ENCODE data around the gene SH3BP5L. TPM values are rescaled to one million over a fixed set of nuclear protein-coding genes. Genes with fewer than 3 reads are reported as not detected.

Gene SH3BP5L
- total and polyA plus RNA-seq, 2 of the 13 experiments (the other 11 are each of a cell fraction or from before 2014, with no cell fraction given) = 10.3 to 14.9 TPM

DNA sequence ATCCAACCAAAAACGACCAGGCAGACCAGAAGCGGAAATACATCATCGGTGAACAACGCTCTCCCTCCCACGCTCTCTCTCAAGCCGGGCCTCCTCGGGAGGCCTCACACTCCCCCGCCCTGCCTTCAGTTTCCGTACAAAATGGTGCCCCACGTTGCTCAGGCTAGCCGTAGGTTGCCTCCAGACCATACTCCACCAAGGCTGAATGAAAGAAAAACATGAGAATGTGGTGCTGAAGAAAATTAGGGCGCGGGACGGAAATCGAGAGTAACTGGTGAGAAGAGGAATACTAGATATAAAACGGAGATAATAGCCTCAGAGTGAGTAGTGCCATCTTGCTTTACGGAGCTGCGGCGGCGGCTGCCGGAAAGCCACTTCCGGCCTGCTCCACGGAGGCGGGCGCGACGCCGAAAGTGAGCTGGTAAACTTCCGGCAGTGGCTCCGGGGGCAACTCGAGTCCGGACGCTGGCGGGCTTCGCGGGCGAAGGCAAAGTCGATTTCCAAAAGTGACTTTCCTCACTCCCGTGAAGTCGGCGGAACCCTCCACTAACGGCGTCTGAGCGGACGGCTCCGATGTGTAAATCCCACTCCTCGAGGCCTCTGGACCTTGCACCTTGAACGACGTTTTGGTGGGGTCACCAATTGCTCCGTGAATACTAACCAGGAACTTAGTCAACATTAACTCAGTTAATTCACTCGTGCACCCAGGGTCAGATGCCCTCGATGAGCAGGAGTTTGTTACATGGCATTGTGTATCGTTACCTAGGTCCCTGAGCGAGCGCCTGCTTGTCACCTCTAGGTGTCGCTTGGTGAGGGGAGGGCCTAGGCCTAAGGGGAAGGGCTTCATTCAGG, at the start of gene SH3BP5L (continued):
- TF ChIP-seq, protein P1, sequence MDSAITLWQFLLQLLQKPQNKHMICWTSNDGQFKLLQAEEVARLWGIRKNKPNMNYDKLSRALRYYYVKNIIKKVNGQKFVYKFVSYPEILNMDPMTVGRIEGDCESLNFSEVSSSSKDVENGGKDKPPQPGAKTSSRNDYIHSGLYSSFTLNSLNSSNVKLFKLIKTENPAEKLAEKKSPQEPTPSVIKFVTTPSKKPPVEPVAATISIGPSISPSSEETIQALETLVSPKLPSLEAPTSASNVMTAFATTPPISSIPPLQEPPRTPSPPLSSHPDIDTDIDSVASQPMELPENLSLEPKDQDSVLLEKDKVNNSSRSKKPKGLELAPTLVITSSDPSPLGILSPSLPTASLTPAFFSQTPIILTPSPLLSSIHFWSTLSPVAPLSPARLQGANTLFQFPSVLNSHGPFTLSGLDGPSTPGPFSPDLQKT (CRISPR knock-in tag; IDR thresholded peaks at IDR 0.05; ENCODE audit: borderline replicate concordance) = no peak
- TF ChIP-seq RFXAP (CRISPR knock-in tag; IDR thresholded peaks at IDR 0.05; ENCODE audit: borderline replicate concordance) (no peak; the same call in none of the 2 replicates), ZNF557 (CRISPR knock-in tag; IDR thresholded peaks at IDR 0.05) (no peak), POLR2A (IDR thresholded peaks at IDR 0.05; ENCODE audit: insufficient read depth in 1 of 2, low read depth in 2 of 2, low read length in 2 of 2) (peak; percentile 79 to 90), NKX3-1 (CRISPR knock-in tag; IDR thresholded peaks at IDR 0.05) (peak; percentile 83), HDAC2 (CRISPR knock-in tag; IDR thresholded peaks at IDR 0.05) (peak; percentile 61; the same call in 1 of the 2 replicates), FOXC1 (CRISPR knock-in tag; IDR thresholded peaks at IDR 0.05; ENCODE audit: borderline replicate concordance) (peak; percentile 54; the same call in 1 of the 2 replicates), ONECUT2 (CRISPR knock-in tag; IDR thresholded peaks at IDR 0.05) (0 out of 2 replicates have a peak, but pooled peaks have one; percentile 17), GABPA (IDR thresholded peaks at IDR 0.05; ENCODE audit: low read depth, low read length) (peak; percentile 78), GABPA (CRISPR knock-in tag; IDR thresholded peaks at IDR 0.05; ENCODE audit: low read depth) (peak; percentile 95), TAF1 (CRISPR knock-in tag; IDR thresholded peaks at IDR 0.05) (peak; percentile 66; the same call in 1 of the 2 replicates), ZNF569 (CRISPR knock-in tag; IDR thresholded peaks at IDR 0.05; ENCODE audit: borderline replicate concordance) (peak; percentile 84; the same call in 1 of the 2 replicates), ZNF747 (CRISPR knock-in tag; IDR thresholded peaks at IDR 0.05; ENCODE audit: borderline replicate concordance) (no peak)
- TF ChIP-seq, protein P2, sequence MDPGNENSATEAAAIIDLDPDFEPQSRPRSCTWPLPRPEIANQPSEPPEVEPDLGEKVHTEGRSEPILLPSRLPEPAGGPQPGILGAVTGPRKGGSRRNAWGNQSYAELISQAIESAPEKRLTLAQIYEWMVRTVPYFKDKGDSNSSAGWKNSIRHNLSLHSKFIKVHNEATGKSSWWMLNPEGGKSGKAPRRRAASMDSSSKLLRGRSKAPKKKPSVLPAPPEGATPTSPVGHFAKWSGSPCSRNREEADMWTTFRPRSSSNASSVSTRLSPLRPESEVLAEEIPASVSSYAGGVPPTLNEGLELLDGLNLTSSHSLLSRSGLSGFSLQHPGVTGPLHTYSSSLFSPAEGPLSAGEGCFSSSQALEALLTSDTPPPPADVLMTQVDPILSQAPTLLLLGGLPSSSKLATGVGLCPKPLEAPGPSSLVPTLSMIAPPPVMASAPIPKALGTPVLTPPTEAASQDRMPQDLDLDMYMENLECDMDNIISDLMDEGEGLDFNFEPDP (CRISPR knock-in tag; conservative IDR thresholded peaks at IDR 0.05) = 0 out of 2 replicates have a peak, but pooled peaks have one; percentile 84
- TF ChIP-seq, protein P3, sequence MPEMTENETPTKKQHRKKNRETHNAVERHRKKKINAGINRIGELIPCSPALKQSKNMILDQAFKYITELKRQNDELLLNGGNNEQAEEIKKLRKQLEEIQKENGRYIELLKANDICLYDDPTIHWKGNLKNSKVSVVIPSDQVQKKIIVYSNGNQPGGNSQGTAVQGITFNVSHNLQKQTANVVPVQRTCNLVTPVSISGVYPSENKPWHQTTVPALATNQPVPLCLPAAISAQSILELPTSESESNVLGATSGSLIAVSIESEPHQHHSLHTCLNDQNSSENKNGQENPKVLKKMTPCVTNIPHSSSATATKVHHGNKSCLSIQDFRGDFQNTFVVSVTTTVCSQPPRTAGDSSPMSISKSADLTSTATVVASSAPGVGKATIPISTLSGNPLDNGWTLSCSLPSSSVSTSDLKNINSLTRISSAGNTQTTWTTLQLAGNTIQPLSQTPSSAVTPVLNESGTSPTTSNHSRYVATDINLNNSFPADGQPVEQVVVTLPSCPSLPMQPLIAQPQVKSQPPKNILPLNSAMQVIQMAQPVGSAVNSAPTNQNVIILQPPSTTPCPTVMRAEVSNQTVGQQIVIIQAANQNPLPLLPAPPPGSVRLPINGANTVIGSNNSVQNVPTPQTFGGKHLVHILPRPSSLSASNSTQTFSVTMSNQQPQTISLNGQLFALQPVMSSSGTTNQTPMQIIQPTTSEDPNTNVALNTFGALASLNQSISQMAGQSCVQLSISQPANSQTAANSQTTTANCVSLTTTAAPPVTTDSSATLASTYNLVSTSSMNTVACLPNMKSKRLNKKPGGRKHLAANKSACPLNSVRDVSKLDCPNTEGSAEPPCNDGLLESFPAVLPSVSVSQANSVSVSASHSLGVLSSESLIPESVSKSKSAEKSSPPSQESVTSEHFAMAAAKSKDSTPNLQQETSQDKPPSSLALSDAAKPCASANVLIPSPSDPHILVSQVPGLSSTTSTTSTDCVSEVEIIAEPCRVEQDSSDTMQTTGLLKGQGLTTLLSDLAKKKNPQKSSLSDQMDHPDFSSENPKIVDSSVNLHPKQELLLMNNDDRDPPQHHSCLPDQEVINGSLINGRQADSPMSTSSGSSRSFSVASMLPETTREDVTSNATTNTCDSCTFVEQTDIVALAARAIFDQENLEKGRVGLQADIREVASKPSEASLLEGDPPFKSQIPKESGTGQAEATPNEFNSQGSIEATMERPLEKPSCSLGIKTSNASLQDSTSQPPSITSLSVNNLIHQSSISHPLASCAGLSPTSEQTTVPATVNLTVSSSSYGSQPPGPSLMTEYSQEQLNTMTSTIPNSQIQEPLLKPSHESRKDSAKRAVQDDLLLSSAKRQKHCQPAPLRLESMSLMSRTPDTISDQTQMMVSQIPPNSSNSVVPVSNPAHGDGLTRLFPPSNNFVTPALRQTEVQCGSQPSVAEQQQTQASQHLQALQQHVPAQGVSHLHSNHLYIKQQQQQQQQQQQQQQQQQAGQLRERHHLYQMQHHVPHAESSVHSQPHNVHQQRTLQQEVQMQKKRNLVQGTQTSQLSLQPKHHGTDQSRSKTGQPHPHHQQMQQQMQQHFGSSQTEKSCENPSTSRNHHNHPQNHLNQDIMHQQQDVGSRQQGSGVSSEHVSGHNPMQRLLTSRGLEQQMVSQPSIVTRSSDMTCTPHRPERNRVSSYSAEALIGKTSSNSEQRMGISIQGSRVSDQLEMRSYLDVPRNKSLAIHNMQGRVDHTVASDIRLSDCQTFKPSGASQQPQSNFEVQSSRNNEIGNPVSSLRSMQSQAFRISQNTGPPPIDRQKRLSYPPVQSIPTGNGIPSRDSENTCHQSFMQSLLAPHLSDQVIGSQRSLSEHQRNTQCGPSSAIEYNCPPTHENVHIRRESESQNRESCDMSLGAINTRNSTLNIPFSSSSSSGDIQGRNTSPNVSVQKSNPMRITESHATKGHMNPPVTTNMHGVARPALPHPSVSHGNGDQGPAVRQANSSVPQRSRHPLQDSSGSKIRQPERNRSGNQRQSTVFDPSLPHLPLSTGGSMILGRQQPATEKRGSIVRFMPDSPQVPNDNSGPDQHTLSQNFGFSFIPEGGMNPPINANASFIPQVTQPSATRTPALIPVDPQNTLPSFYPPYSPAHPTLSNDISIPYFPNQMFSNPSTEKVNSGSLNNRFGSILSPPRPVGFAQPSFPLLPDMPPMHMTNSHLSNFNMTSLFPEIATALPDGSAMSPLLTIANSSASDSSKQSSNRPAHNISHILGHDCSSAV (CRISPR knock-in tag; IDR thresholded peaks at IDR 0.05; ENCODE audit: borderline replicate concordance) = no peak
- TF ChIP-seq, protein P4, sequence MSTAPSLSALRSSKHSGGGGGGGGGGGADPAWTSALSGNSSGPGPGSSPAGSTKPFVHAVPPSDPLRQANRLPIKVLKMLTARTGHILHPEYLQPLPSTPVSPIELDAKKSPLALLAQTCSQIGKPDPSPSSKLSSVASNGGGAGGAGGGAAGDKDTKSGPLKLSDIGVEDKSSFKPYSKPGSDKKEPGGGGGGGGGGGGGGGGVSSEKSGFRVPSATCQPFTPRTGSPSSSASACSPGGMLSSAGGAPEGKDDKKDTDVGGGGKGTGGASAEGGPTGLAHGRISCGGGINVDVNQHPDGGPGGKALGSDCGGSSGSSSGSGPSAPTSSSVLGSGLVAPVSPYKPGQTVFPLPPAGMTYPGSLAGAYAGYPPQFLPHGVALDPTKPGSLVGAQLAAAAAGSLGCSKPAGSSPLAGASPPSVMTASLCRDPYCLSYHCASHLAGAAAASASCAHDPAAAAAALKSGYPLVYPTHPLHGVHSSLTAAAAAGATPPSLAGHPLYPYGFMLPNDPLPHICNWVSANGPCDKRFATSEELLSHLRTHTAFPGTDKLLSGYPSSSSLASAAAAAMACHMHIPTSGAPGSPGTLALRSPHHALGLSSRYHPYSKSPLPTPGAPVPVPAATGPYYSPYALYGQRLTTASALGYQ (CRISPR knock-in tag; IDR thresholded peaks at IDR 0.05) = peak; percentile 12; the same call in 1 of the 2 replicates
